GM12875 (cell line): Measurements from ENCODE around the gene HEMK1.

ENCODE experiments used
- H3K4me3 ChIP-seq: one replicate; pipeline ENCODE4 v1.5.1; 2011; ENCODE audit warnings: low read depth, low read length, control low read depth
- CTCF ChIP-seq: IDR thresholded peaks from 2 replicates; pipeline ENCODE4 v1.5.1; 2011; ENCODE audit warnings: low read depth, mild to moderate bottlenecking, control low read depth, inconsistent platforms, low read length, moderate library complexity, borderline replicate concordance; ENCODE audit not compliant: insufficient read depth

HEMK1 gene

GRCh38 chr3:50584391-50584790 lies 15.1 kb downstream of the HEMK1 start:
- no peak overlapping the region for H3K4me3 ChIP-seq
- no peak for TF ChIP-seq CTCF

GRCh38 chr3:50585919-50586762 lies 16.8 kb downstream of the HEMK1 start:
- no peak for TF ChIP-seq CTCF
- no peak overlapping the region for H3K4me3 ChIP-seq

- no peak for TF ChIP-seq CTCF
- no peak overlapping the region for H3K4me3 ChIP-seq
Measured at GRCh38 chr3:50586763-50587070, 17.4 kb downstream of the HEMK1 start.

DNA sequence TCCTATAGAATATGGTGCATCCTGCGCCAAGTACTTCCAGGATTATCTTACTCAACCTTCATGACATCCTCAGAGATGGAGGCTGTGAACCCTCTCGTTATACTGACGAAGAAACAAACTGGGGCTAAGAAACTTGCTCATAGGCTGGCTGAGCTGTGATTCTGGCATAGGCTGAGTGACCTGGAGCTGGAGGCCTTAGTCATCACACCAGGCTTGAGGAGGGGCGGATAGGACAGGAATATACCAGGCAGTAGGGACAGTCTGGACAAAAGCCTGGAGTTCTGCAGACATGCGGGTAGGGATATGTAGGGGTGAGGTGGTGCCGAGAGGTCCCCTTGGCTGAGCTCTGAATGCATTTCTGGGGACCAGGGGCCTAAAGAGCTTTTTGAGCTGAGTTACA lies 18.1 kb downstream of the HEMK1 start:
- no peak overlapping the region for H3K4me3 ChIP-seq
- TF ChIP-seq CTCF, result no peak

DNA sequence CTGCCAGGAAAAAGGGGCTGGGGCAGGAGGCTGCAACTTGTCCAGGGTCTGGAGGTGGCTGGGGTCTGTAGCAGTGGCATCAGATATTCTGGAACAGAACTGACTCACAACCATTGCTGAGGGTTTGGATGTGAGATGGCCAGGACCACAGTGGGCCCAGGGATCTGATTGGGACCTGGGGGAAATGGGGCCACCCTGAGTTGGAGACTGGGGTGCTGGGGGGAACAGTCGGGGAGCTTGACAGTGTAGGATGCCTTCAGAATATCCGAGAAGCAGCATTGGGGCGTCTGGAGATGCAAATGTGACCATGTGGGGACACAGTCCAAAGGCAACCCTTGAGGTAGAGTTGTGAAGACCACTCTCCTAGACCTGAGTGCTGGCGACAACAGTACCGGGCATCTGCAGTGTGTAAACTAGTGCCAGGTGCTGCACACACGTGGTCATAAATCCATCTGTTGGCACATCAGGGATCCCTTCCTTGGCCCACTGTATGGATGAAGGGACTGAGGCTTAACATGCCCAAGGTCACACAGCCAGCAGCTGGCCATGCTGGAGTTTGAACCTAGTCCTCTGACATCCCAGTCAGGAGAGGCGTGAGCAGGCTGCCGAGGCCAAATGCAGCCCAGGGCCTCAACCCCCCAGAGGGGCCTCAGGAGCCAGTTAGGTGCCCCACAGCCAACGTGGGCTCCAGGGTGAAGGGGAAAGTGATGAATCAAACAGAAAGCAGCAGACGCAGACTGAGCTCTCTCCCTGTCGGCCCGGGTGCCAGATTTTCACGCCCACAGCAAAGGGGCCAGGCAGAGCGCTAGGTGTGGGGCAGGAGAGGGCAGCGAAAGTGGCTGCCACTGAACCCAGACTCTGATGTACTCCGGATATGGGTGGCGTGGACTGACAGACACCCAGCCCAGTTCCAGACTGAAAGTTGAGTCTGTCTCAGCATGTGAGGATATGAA lies 18.8 kb downstream of the HEMK1 start:
- no peak overlapping the region for H3K4me3 ChIP-seq
- TF ChIP-seq CTCF, result no peak

DNA sequence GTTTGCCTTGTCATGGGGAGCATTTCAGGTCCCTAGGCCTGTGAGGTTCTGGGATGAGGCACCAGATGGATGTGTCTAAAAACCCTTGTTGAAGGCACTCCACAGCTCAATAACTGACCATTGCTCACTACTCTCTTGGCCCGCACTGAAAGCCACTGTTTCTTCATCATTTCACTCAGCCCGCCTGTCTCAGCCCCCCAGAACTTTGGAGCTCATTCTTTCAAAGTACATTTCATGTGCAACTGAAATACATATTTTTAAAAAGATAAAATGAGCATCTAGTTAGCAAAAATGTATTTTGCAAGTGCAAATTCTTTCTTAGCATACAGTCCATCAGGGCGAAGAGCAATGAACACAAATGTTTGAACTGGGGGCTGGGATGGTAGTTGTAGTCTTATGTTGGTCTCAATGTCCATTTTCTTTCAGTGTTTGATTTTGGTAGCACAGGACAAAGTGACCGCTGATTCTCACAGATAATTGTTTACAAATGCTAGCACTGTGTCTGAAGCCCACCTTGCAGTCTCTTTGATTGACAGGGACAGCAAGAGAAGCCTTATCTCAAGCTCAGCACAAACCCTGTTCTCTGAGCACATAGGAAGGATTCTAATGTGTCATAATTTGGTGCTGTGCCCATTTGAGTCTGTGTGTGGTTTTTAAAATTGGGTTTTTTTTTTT lies 19.6 kb downstream of the HEMK1 start:
- no peak overlapping the region for H3K4me3 ChIP-seq
- TF ChIP-seq CTCF, result no peak
